GM12878 (cell line): Measurements from ENCODE around the gene RSPO3. TPM values are rescaled to one million over a fixed set of nuclear protein-coding genes. Genes with fewer than 3 reads are reported as not detected.

Source experiments
- ATAC-seq: fragments of 200-7000 bp; cut with Tn5 transposase; 3 replicates; pipeline ENCODE4 v1.9.1; 2020; ENCODE audit warnings: mild to moderate bottlenecking, moderate library complexity
- BruUV-seq: library from RNA; stranded (reverse); fragments of 400-500 nt; replicated peaks from 2 replicates; lab custom pipeline; 2021; lab: Mats Ljungman, UMichigan
- CTCF ChIA-PET: fragments of 300-600 bp; sonication (Branson Sonifier 250); formaldehyde crosslinking; extraction: SDS; loops from one replicate; lab custom pipeline; 2021; ENCODE audit warnings: inconsistent platforms; lab: Yijun Ruan, JAX
- POLR2A ChIA-PET: fragments of 350-600 bp; formaldehyde crosslinking; extraction: SDS; loops from one replicate; lab custom pipeline; 2021; ENCODE audit warnings: inconsistent platforms; lab: Charles Lee
- RAD21 ChIA-PET: fragments of 300-600 bp; sonication (Branson Sonifier 250); formaldehyde crosslinking; loops from one replicate; lab custom pipeline; 2023; ENCODE audit warnings: antibody characterized with exemption; ENCODE audit not compliant: unreplicated experiment; lab: Charles Lee
- SMC1A ChIA-PET: fragments of 300-600 bp; sonication (Branson Sonifier 250); formaldehyde crosslinking; loops from one replicate; lab custom pipeline; 2023; ENCODE audit not compliant: unreplicated experiment, uncharacterized antibody; lab: Charles Lee
- DNase-seq: peaks from one replicate; pipeline ENCODE4 v3.0.0-alpha.2; 2011; ENCODE audit warnings: low read depth, low spot score
- FAIRE-seq: peaks from 3 replicates; lab custom pipeline; 2011; peaks lifted over from hg19 to GRCh38; lab: Jason Lieb, UNC
- H2AFZ ChIP-seq: 2 replicates; pipeline ENCODE4 v1.6.0; 2011; ENCODE audit warnings: low read depth, low read length, control low read depth; ENCODE audit not compliant: control insufficient read depth
- H3K27ac ChIP-seq: 2 replicates; pipeline ENCODE4 v1.5.1; 2011; ENCODE audit warnings: control low read depth; ENCODE audit not compliant: control insufficient read depth, insufficient read depth
- H3K27me3 ChIP-seq, 2 experiments: replicated peaks in 1 of 2; 2 replicates each; pipeline versions ENCODE4 v1.6.0 to v1.6.1; 2011; ENCODE audit warnings: low read length in 1 of 2; ENCODE audit not compliant: control insufficient read depth in 2 of 2, insufficient read depth in 2 of 2
- H3K36me3 ChIP-seq, 2 experiments: 2 replicates each; pipeline ENCODE4 v1.5.1; 2011; ENCODE audit warnings: low read length in 1 of 2; ENCODE audit not compliant: control insufficient read depth in 2 of 2, insufficient read depth in 2 of 2
- H3K4me1 ChIP-seq: 2 replicates; pipeline ENCODE4 v1.6.1; 2011; ENCODE audit warnings: mild to moderate bottlenecking, low read length, moderate library complexity, mixed read lengths; ENCODE audit not compliant: control insufficient read depth, insufficient read depth
- H3K4me2 ChIP-seq: 2 replicates; pipeline ENCODE4 v1.6.0; 2011; ENCODE audit warnings: control low read depth; ENCODE audit not compliant: control insufficient read depth, insufficient read depth
- H3K4me3 ChIP-seq: fragments of 200-600 bp; sonication (generic); 2 replicates; pipeline ENCODE4 v1.5.1; 2016
- H3K79me2 ChIP-seq: 2 replicates; pipeline ENCODE4 v1.6.0; 2011; ENCODE audit warnings: low read length; ENCODE audit not compliant: control insufficient read depth, insufficient read depth
- H3K9ac ChIP-seq: 2 replicates; pipeline ENCODE4 v1.8.0; 2011; ENCODE audit warnings: low read length, control low read depth, mixed read lengths; ENCODE audit not compliant: control insufficient read depth, insufficient read depth
- H3K9me3 ChIP-seq: replicated peaks from 3 replicates; pipeline ENCODE4 v1.5.1; 2011; ENCODE audit warnings: mild to moderate bottlenecking, low read length; ENCODE audit not compliant: control insufficient read depth, insufficient read depth
- H4K20me1 ChIP-seq: 2 replicates; pipeline ENCODE4 v1.6.0; 2011; ENCODE audit not compliant: control insufficient read depth, insufficient read depth
- CBX5 ChIP-seq: sonication (generic); IDR thresholded peaks from 2 replicates; pipeline ENCODE4 v1.6.1; 2016; ENCODE audit warnings: low read depth, moderate library complexity, mild to moderate bottlenecking, inconsistent platforms
- EGR1 ChIP-seq, 2 experiments: IDR thresholded peaks; 1 replicate in 1 of 2; 2 replicates in 1 of 2; pipeline ENCODE4 v1.6.1; 2011 to 2012; ENCODE audit warnings: low read depth in 2 of 2, low read length in 2 of 2, borderline replicate concordance in 1 of 2, mild to moderate bottlenecking in 1 of 2, moderate library complexity in 1 of 2
- FOXM1 ChIP-seq: IDR thresholded peaks from 2 replicates; pipeline ENCODE4 v1.6.1; 2012; ENCODE audit warnings: low read depth, mild to moderate bottlenecking, inconsistent platforms, low read length, moderate library complexity
- JUNB ChIP-seq: IDR thresholded peaks from 2 replicates; pipeline ENCODE4 v1.6.1; 2016; ENCODE audit warnings: antibody characterized with exemption, mild to moderate bottlenecking
- JUND ChIP-seq: IDR thresholded peaks from 2 replicates; pipeline ENCODE4 v1.6.1; 2012; ENCODE audit warnings: low read depth, mild to moderate bottlenecking, low read length, improper control_type of control experiment, moderate library complexity
- MYB ChIP-seq: fragments of 150-350 bp; IDR thresholded peaks from 2 replicates; pipeline ENCODE4 v1.6.1; 2014; ENCODE audit warnings: mild to moderate bottlenecking, low read depth, low read length, borderline replicate concordance
- PAX5 ChIP-seq: IDR thresholded peaks from 2 replicates; pipeline ENCODE4 v1.6.1; 2011; ENCODE audit warnings: low read depth, low read length, borderline replicate concordance
- POLR2AphosphoS2 ChIP-seq: IDR thresholded peaks from 2 replicates; pipeline ENCODE4 v1.6.1; 2011; ENCODE audit warnings: low read depth, mild to moderate bottlenecking, low read length, improper control_type of control experiment, moderate library complexity
- RCOR1 ChIP-seq: conservative IDR thresholded peaks from 2 replicates; pipeline ENCODE4 v1.6.1; 2012; ENCODE audit warnings: low read depth, low read length, improper control_type of control experiment
- SMC3 ChIP-seq: IDR thresholded peaks from 2 replicates; pipeline ENCODE4 v1.6.1; 2011; ENCODE audit warnings: low read length, improper control_type of control experiment, borderline replicate concordance
- STAT1 ChIP-seq: fragments of 450-650 bp; conservative IDR thresholded peaks from 2 replicates; pipeline ENCODE4 v1.6.1; 2014; ENCODE audit warnings: antibody characterized with exemption, mild to moderate bottlenecking
- STAT3 ChIP-seq: IDR thresholded peaks from 2 replicates; pipeline ENCODE4 v1.6.1; 2011; ENCODE audit warnings: low read depth, low read length, improper control_type of control experiment
- SUZ12 ChIP-seq: fragments of 200-600 bp; sonication (generic); IDR thresholded peaks from one replicate; pipeline ENCODE4 v1.6.1; 2018; ENCODE audit warnings: antibody characterized with exemption, mild to moderate bottlenecking; ENCODE audit not compliant: unreplicated experiment
- ZNF384 ChIP-seq: IDR thresholded peaks from 2 replicates; pipeline ENCODE4 v1.6.1; 2012; ENCODE audit warnings: low read depth, mild to moderate bottlenecking, low read length, improper control_type of control experiment, borderline replicate concordance
- in situ Hi-C: fragments of 300-500 bp; cut with MboI; formaldehyde crosslinking; loops from 9 replicates; pipeline ENCODE4 v1.14.3; 2018; ENCODE audit warnings: mixed read lengths
- intact Hi-C: fragments of 100-400 bp; cut with micrococcal nuclease; formaldehyde crosslinking; loops from one replicate; pipeline ENCODE4 v1.14.2; 2022; ENCODE audit not compliant: unreplicated experiment
- polyA plus RNA-seq, 11 experiments: library from polyadenylated mRNA; depleted of rRNA in 4 of 11; unstranded in 6 of 11; stranded (reverse) in 5 of 11; fragments of >200 nt; fragmentation: Nextera tagmentation in 4 of 11; fragmentation: Illumina TruSeq in 1 of 11; extraction: Ambion mirVana in 4 of 11; extraction: Trizol in 1 of 11; gene quantifications; 1 replicate in 1 of 11; 2 replicates in 10 of 11; pipeline versions ENCODE4 v1.2.1 to v1.2.3, GENCODE V29; 2011 to 2016; ENCODE audit warnings: inconsistent platforms in 2 of 11, missing spikeins in 2 of 11, low read depth in 1 of 11
- total RNA-seq, 4 experiments: library from RNA; depleted of rRNA in 3 of 4; stranded (reverse); fragments of >200 nt in 3 of 4; fragmentation: Illumina TruSeq in 1 of 4; extraction: Trizol in 1 of 4; gene quantifications; 2 replicates each; pipeline versions ENCODE4 v1.2.1 to v1.2.3, GENCODE V29; 2013 to 2021
- TF ChIP-seq, protein P1 (sequence below): fragments of 450-650 bp; IDR thresholded peaks from 2 replicates; pipeline ENCODE4 v1.6.1; 2017; ENCODE audit warnings: antibody characterized with exemption, mild to moderate bottlenecking, moderate library complexity
- TF ChIP-seq, protein P2 (sequence below): fragments of 450-650 bp; IDR thresholded peaks from 2 replicates; pipeline ENCODE4 v1.6.1; 2018; ENCODE audit warnings: mild to moderate bottlenecking, low read depth, moderate library complexity; ENCODE audit not compliant: partially characterized antibody

RSPO3 gene
- total and polyA plus RNA-seq, 10 of the 15 experiments (the other 5 are each of a cell fraction or from before 2014, with no cell fraction given): 0.16 TPM; not detected in 9

DNA sequence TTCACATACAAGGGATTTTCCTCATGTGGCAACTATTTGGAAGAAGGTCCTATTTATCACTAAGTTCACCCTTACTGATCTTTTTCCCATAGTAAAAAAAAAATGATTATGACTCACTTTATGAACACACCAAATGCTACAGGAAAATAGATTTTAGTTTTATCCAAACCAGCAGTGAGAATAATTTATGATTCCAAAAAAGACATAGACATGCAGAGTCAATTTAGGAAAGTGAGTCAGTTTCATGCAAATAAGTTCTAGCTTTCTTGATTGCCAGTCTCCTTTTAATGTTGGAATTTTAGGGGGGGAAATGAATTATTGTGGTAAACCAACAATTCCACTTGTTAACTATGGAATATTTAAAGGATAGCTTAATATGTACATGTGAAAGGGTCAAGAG, 84.2 kb downstream of the RSPO3 start:
- POLR2A ChIA-PET: no interaction called here
- TF ChIP-seq STAT3 (no peak), POLR2AphosphoS2 (no peak), FOXM1 (no peak), STAT1 (no peak), MYB (no peak), RCOR1 (no peak), JUNB (no peak), EGR1 (IDR thresholded peaks at IDR 0.05; ENCODE audit: borderline replicate concordance in 1 of 2, low read depth in 2 of 2, low read length in 2 of 2) (no peak), PAX5 (no peak), SMC3 (no peak), CBX5 (no peak), ZNF384 (no peak), SUZ12 (no peak), JUND (no peak)
- TF ChIP-seq, protein P1, sequence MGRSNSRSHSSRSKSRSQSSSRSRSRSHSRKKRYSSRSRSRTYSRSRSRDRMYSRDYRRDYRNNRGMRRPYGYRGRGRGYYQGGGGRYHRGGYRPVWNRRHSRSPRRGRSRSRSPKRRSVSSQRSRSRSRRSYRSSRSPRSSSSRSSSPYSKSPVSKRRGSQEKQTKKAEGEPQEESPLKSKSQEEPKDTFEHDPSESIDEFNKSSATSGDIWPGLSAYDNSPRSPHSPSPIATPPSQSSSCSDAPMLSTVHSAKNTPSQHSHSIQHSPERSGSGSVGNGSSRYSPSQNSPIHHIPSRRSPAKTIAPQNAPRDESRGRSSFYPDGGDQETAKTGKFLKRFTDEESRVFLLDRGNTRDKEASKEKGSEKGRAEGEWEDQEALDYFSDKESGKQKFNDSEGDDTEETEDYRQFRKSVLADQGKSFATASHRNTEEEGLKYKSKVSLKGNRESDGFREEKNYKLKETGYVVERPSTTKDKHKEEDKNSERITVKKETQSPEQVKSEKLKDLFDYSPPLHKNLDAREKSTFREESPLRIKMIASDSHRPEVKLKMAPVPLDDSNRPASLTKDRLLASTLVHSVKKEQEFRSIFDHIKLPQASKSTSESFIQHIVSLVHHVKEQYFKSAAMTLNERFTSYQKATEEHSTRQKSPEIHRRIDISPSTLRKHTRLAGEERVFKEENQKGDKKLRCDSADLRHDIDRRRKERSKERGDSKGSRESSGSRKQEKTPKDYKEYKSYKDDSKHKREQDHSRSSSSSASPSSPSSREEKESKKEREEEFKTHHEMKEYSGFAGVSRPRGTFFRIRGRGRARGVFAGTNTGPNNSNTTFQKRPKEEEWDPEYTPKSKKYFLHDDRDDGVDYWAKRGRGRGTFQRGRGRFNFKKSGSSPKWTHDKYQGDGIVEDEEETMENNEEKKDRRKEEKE: no peak
- TF ChIP-seq, protein P2, sequence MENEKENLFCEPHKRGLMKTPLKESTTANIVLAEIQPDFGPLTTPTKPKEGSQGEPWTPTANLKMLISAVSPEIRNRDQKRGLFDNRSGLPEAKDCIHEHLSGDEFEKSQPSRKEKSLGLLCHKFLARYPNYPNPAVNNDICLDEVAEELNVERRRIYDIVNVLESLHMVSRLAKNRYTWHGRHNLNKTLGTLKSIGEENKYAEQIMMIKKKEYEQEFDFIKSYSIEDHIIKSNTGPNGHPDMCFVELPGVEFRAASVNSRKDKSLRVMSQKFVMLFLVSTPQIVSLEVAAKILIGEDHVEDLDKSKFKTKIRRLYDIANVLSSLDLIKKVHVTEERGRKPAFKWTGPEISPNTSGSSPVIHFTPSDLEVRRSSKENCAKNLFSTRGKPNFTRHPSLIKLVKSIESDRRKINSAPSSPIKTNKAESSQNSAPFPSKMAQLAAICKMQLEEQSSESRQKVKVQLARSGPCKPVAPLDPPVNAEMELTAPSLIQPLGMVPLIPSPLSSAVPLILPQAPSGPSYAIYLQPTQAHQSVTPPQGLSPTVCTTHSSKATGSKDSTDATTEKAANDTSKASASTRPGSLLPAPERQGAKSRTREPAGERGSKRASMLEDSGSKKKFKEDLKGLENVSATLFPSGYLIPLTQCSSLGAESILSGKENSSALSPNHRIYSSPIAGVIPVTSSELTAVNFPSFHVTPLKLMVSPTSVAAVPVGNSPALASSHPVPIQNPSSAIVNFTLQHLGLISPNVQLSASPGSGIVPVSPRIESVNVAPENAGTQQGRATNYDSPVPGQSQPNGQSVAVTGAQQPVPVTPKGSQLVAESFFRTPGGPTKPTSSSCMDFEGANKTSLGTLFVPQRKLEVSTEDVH: no peak

More for the DNA sequence above, 84.2 kb downstream of the RSPO3 start:
- Histone ChIP-seq H3K9me3 (no peaks in the 10 kb centered on the region), H3K27me3 (no peaks in the 10 kb centered on the region), H4K20me1 (no peaks in the 10 kb centered on the region), H3K4me2 (no peak overlapping the region), H3K79me2 (no peaks in the 10 kb centered on the region), H3K27ac (no peak overlapping the region), H3K36me3 (no peaks in the 10 kb centered on the region), H2AFZ (no peak overlapping the region), H3K9ac (no peak overlapping the region), H3K4me3 (no peak overlapping the region), H3K4me1 (no peaks in the 10 kb centered on the region)
- ChIA-PET SMC1A (no interaction called here), RAD21 (no interaction called here), CTCF (no interaction called here)
- no peak for ATAC-seq
- intact Hi-C loops: no loop called here
- BruUV-seq: no TSS peak
- FAIRE-seq: no peak
- DNase-seq: no peak
- in situ Hi-C loops: no loop called here
